ENCODE results near the gene TGFB1.

The TGFB1 gene

DNA sequence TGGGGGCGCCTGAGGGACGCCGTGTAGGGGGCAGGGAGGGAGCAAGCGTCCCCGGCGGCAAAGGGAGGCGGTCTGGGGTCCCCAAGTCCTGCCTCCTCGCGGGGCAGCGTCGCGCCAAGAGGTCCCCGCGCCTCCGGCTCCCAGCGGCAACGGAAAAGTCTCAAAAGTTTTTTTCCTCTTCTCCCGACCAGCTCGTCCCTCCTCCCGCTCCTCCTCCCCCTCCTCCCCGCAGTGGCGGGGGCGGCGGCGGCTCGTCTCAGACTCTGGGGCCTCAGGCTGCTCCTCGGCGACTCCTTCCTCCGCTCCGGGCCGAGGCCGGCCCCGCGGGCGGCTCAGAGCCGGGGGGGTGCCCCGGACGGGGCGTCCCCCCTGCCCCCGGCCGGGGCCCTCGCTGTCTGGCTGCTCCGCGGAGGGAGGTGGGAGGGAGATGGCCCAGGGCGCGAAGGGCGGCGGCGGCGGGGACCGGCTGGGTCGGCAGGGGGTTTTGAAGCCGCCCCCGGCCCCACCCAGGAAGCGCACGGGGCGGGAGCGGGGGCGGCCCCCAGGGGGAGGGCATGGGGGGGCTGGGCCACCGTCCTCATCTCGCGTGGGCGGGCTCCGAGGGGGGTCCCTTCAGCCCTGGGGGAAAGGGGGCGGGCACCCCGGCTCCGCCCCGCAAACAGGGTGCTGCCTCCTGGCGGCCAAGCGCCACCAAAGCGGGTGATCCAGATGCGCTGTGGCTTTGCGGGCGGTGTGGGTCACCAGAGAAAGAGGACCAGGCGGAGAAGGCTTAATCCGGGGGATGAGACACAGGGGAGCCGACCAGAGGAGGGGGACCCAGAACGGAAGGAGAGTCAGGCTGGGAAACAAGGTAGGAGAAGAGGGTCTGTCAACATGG is at the start of gene TGFB1:
TSS of gene TGFB1 (minus strand) at position 457 of the 877 bp plus-strand sequence. CDS start 878 bp downstream, outside the sequence.
- TF ChIP-seq, protein P1, sequence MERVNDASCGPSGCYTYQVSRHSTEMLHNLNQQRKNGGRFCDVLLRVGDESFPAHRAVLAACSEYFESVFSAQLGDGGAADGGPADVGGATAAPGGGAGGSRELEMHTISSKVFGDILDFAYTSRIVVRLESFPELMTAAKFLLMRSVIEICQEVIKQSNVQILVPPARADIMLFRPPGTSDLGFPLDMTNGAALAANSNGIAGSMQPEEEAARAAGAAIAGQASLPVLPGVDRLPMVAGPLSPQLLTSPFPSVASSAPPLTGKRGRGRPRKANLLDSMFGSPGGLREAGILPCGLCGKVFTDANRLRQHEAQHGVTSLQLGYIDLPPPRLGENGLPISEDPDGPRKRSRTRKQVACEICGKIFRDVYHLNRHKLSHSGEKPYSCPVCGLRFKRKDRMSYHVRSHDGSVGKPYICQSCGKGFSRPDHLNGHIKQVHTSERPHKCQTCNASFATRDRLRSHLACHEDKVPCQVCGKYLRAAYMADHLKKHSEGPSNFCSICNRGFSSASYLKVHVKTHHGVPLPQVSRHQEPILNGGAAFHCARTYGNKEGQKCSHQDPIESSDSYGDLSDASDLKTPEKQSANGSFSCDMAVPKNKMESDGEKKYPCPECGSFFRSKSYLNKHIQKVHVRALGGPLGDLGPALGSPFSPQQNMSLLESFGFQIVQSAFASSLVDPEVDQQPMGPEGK (CRISPR knock-in tag; IDR thresholded peaks at IDR 0.05; ENCODE audit: borderline replicate concordance): peak; percentile 40; the same call in 1 of the 2 replicates
- TF ChIP-seq ZFP3 (CRISPR knock-in tag; IDR thresholded peaks at IDR 0.05): no peak
- TF ChIP-seq TCF4 (CRISPR knock-in tag; IDR thresholded peaks at IDR 0.05; ENCODE audit: borderline replicate concordance): no peak
- peak; percentile 61 for ATAC-seq

DNA sequence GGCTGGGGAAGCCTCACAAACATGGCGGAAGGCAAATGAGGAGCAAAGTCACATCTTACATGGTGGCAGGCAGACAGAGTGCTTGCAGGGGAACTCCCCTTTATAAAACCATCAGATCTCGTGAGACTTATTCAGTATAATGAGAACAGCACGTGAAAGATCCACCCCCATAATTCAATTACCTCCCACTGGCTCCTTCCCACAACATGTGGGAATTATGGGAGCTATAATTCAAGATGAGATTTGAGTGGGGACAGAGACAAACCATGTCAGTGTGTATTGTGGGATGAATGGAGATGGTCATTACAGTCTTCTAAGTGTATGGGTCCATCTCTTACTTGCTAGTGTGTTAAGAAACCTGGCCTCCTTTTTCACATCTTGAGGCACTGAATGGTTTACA is 48.3 kb upstream of the TGFB1 start:
- ATAC-seq: no peak
- no peak for TF ChIP-seq ARNTL (CRISPR knock-in tag; IDR thresholded peaks at IDR 0.05; ENCODE audit: borderline replicate concordance, low read depth)
- no peak for TF ChIP-seq CSDC2 (CRISPR knock-in tag; IDR thresholded peaks at IDR 0.05)
- no peak for TF ChIP-seq ISL1 (CRISPR knock-in tag; IDR thresholded peaks at IDR 0.05)
- TF ChIP-seq, protein P2, sequence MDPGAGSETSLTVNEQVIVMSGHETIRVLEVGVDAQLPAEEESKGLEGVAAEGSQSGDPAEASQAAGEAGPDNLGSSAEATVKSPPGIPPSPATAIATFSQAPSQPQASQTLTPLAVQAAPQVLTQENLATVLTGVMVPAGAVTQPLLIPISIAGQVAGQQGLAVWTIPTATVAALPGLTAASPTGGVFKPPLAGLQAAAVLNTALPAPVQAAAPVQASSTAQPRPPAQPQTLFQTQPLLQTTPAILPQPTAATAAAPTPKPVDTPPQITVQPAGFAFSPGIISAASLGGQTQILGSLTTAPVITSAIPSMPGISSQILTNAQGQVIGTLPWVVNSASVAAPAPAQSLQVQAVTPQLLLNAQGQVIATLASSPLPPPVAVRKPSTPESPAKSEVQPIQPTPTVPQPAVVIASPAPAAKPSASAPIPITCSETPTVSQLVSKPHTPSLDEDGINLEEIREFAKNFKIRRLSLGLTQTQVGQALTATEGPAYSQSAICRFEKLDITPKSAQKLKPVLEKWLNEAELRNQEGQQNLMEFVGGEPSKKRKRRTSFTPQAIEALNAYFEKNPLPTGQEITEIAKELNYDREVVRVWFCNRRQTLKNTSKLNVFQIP (CRISPR knock-in tag; IDR thresholded peaks at IDR 0.05; ENCODE audit: borderline replicate concordance, low read depth): no peak
- TF ChIP-seq ESRRG (CRISPR knock-in tag; IDR thresholded peaks at IDR 0.05): no peak
- no peak for TF ChIP-seq ZC3H10 (CRISPR knock-in tag; IDR thresholded peaks at IDR 0.05)

DNA sequence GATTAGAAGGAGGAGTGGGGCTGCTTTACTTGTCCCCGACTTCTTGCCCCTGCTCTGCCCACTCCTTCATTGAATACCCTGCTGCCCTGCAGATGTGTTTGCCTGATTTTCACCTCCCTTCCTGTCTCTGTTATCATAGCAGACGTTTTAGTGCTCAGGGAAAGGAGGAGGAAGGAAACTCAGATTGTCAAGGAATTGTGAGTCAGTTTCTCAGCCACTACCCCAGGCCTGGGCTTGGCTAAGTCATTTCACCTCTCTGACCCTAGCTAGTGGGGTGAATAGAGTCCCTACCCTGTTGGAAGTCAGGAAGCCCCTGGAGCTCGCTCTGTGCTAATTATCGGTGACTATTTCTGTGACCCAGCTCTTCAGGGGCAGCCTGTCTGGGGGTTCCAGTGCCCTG is 47.8 kb upstream of the TGFB1 start:
- ATAC-seq: no peak
- TF ChIP-seq ZNF565 (CRISPR knock-in tag; conservative IDR thresholded peaks at IDR 0.05; ENCODE audit: low read depth) (no peak), ISL1 (CRISPR knock-in tag; IDR thresholded peaks at IDR 0.05) (no peak), SNAI2 (CRISPR knock-in tag; IDR thresholded peaks at IDR 0.05) (no peak), BACH2 (CRISPR knock-in tag; IDR thresholded peaks at IDR 0.05; ENCODE audit: borderline replicate concordance) (no peak), TOX (CRISPR knock-in tag; IDR thresholded peaks at IDR 0.05; ENCODE audit: borderline replicate concordance) (no peak), TCF4 (CRISPR knock-in tag; IDR thresholded peaks at IDR 0.05; ENCODE audit: borderline replicate concordance) (no peak)
- TF ChIP-seq, protein P1 (CRISPR knock-in tag; IDR thresholded peaks at IDR 0.05; ENCODE audit: borderline replicate concordance): no peak
- TF ChIP-seq, protein P3, sequence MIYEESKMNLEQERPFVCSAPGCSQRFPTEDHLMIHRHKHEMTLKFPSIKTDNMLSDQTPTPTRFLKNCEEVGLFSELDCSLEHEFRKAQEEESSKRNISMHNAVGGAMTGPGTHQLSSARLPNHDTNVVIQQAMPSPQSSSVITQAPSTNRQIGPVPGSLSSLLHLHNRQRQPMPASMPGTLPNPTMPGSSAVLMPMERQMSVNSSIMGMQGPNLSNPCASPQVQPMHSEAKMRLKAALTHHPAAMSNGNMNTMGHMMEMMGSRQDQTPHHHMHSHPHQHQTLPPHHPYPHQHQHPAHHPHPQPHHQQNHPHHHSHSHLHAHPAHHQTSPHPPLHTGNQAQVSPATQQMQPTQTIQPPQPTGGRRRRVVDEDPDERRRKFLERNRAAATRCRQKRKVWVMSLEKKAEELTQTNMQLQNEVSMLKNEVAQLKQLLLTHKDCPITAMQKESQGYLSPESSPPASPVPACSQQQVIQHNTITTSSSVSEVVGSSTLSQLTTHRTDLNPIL (CRISPR knock-in tag; IDR thresholded peaks at IDR 0.05; ENCODE audit: low read depth): no peak

DNA sequence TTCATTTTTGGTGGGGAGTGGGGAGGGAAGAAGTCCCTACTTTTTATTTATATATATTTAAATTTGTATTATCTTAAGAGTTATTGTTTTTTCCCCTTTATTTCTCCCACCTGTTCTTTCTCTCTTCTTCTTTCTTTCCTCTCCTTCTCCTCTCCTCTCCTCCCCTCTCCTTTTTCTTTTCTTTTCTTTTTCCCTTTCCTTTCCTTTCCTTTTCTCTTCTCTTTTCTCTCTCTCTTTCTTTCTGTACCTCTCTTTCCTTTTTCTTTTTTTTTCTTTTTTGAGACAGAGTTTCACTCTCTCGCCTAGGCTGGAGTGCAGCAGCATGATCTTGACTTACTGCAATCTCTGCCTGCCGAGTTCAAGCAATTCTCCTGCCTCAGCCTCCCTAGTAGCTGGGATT is 45.8 kb upstream of the TGFB1 start:
- TF ChIP-seq OSR1 (CRISPR knock-in tag; IDR thresholded peaks at IDR 0.05): no peak
- TF ChIP-seq, protein P3 (CRISPR knock-in tag; IDR thresholded peaks at IDR 0.05; ENCODE audit: low read depth): no peak
- TF ChIP-seq, protein P4, sequence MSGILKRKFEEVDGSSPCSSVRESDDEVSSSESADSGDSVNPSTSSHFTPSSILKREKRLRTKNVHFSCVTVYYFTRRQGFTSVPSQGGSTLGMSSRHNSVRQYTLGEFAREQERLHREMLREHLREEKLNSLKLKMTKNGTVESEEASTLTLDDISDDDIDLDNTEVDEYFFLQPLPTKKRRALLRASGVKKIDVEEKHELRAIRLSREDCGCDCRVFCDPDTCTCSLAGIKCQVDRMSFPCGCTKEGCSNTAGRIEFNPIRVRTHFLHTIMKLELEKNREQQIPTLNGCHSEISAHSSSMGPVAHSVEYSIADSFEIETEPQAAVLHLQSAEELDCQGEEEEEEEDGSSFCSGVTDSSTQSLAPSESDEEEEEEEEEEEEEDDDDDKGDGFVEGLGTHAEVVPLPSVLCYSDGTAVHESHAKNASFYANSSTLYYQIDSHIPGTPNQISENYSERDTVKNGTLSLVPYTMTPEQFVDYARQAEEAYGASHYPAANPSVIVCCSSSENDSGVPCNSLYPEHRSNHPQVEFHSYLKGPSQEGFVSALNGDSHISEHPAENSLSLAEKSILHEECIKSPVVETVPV (CRISPR knock-in tag; IDR thresholded peaks at IDR 0.05): no peak
- TF ChIP-seq ZNF565 (CRISPR knock-in tag; conservative IDR thresholded peaks at IDR 0.05; ENCODE audit: low read depth): no peak
- TF ChIP-seq ESRRG (CRISPR knock-in tag; IDR thresholded peaks at IDR 0.05): no peak
- TF ChIP-seq, protein P1 (CRISPR knock-in tag; IDR thresholded peaks at IDR 0.05; ENCODE audit: borderline replicate concordance): no peak
- no peak for TF ChIP-seq CSDC2 (CRISPR knock-in tag; IDR thresholded peaks at IDR 0.05)
- TF ChIP-seq, protein P2 (CRISPR knock-in tag; IDR thresholded peaks at IDR 0.05; ENCODE audit: borderline replicate concordance, low read depth): no peak
- TF ChIP-seq PPARA (CRISPR knock-in tag; IDR thresholded peaks at IDR 0.05; ENCODE audit: borderline replicate concordance): no peak
- TF ChIP-seq GLIS3 (CRISPR knock-in tag; IDR thresholded peaks at IDR 0.05): no peak
- TF ChIP-seq ZNF70 (CRISPR knock-in tag; IDR thresholded peaks at IDR 0.05): no peak
- ATAC-seq: no peak
